ENCODE results near the gene DLG4. TPM values are rescaled to one million over a fixed set of nuclear protein-coding genes. Genes with fewer than 3 reads are reported as not detected.
A peak's percentile ranks its signal among the peaks of the same experiment; 100 is the strongest.

Gene DLG4
- total RNA-seq, 1 donor from 2014 or later = 45.6 TPM

DNA sequence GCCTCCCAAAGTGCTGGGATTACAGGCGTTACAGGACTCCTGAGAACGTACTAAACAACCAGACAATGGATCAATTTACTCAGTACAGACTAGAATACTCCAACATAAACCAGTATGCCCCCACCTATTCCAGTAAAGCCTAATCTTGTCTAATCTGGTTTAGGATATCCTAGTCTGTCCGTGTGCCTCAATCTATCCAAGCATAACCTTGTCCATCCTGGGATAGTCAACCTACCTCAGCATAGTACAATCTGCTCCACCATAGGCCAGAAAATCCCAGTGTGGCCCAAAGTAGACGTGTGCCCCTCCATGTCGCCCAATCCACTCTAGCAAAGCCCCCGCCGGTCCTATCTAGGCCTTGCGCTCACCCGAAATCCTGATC, 14.1 kb upstream of the DLG4 start:
- no peak overlapping the region for H2AFZ ChIP-seq (ENCODE audit: low read depth, low read length)
- no peaks in the 10 kb centered on the region for H3K27me3 ChIP-seq (ENCODE audit: insufficient read depth, low read length)
- H4K20me1 ChIP-seq (ENCODE audit: insufficient read depth, low read length) = peaks cover 62% of the 10 kb centered on the region
- peaks cover 20% of the 10 kb centered on the region for H3K36me3 ChIP-seq (ENCODE audit: insufficient read depth, low read length)
- no peaks in the 10 kb centered on the region for H3K27me3 Mint-ChIP-seq (ENCODE audit: low read depth, unreplicated experiment)
- peaks cover 1% of the 10 kb centered on the region for H3K9me3 Mint-ChIP-seq (ENCODE audit: unreplicated experiment)
- FAIRE-seq (no peak), DNase-seq (ENCODE audit: low read depth) (peak; percentile 35)
- peaks cover 33% of the 10 kb centered on the region for H3K4me1 ChIP-seq (ENCODE audit: insufficient read depth, low read length)
- H3K9me3 ChIP-seq (ENCODE audit: insufficient read depth, low read depth, low read length) = no peaks in the 10 kb centered on the region
- peak overlapping the region; percentile 76 for H3K27ac ChIP-seq (ENCODE audit: low read depth, low read length)
- peak overlapping the region; percentile 92 for H3K9ac ChIP-seq (ENCODE audit: low read length)
- TF ChIP-seq EZH2 (IDR thresholded peaks at IDR 0.05; ENCODE audit: insufficient read depth, low read length) = no peak
- TF ChIP-seq, protein P1, sequence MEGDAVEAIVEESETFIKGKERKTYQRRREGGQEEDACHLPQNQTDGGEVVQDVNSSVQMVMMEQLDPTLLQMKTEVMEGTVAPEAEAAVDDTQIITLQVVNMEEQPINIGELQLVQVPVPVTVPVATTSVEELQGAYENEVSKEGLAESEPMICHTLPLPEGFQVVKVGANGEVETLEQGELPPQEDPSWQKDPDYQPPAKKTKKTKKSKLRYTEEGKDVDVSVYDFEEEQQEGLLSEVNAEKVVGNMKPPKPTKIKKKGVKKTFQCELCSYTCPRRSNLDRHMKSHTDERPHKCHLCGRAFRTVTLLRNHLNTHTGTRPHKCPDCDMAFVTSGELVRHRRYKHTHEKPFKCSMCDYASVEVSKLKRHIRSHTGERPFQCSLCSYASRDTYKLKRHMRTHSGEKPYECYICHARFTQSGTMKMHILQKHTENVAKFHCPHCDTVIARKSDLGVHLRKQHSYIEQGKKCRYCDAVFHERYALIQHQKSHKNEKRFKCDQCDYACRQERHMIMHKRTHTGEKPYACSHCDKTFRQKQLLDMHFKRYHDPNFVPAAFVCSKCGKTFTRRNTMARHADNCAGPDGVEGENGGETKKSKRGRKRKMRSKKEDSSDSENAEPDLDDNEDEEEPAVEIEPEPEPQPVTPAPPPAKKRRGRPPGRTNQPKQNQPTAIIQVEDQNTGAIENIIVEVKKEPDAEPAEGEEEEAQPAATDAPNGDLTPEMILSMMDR (IDR thresholded peaks at IDR 0.05; ENCODE audit: insufficient read depth, low read depth, low read length) = no peak
- peaks cover 23% of the 10 kb centered on the region for H3K36me3 Mint-ChIP-seq (ENCODE audit: low read depth, unreplicated experiment)
- H3K79me2 ChIP-seq (ENCODE audit: insufficient read depth, low read length) = peaks cover 92% of the 10 kb centered on the region
- H3K4me1 Mint-ChIP-seq (ENCODE audit: low read depth, unreplicated experiment) = peaks cover 38% of the 10 kb centered on the region
- H3K4me3 Mint-ChIP-seq (ENCODE audit: unreplicated experiment) = peak overlapping the region; percentile 95
- H3K4me2 ChIP-seq (ENCODE audit: low read length) = peak overlapping the region; percentile 91
- H3K27ac Mint-ChIP-seq (ENCODE audit: unreplicated experiment) = peak overlapping the region; percentile 96
- peak overlapping the region; percentile 79 for H3K4me3 ChIP-seq (ENCODE audit: insufficient read depth, low read depth, low read length)

DNA sequence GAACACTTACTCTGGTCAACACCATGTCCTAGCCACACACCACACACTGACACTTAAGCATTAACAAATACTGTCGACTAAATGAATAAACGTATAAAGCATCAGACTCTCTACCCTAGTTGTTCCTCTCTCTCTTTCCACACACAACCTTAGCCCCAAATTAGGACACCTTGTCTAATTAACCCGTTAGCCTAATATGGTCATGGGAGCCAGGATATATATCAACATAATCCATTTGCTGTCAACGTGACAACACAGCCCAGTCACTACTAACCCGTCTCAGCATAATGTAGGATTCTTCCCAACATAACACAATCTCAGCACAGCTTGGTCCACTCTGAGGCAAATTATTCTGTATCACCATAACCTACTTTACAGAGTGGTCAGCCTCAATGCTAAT, 12.5 kb upstream of the DLG4 start:
- DNase-seq (ENCODE audit: low read depth) = no peak
- Histone ChIP-seq H3K79me2 (ENCODE audit: insufficient read depth, low read length) (peaks cover 85% of the 10 kb centered on the region), H3K27me3 (ENCODE audit: insufficient read depth, low read length) (no peaks in the 10 kb centered on the region), H3K4me1 (ENCODE audit: insufficient read depth, low read length) (peaks cover 28% of the 10 kb centered on the region), H2AFZ (ENCODE audit: low read depth, low read length) (no peak overlapping the region), H3K9me3 (ENCODE audit: insufficient read depth, low read depth, low read length) (no peaks in the 10 kb centered on the region), H3K9ac (ENCODE audit: low read length) (no peak overlapping the region), H3K27ac (ENCODE audit: low read depth, low read length) (no peak overlapping the region), H4K20me1 (ENCODE audit: insufficient read depth, low read length) (peaks cover 72% of the 10 kb centered on the region), H3K4me2 (ENCODE audit: low read length) (peak overlapping the region; percentile 91), H3K4me3 (ENCODE audit: insufficient read depth, low read depth, low read length) (peak overlapping the region; percentile 27), H3K36me3 (ENCODE audit: insufficient read depth, low read length) (peaks cover 22% of the 10 kb centered on the region)
- Mint-ChIP-seq H3K36me3 (ENCODE audit: low read depth, unreplicated experiment) (peaks cover 30% of the 10 kb centered on the region), H3K4me3 (ENCODE audit: unreplicated experiment) (peak overlapping the region; percentile 60), H3K27me3 (ENCODE audit: low read depth, unreplicated experiment) (no peaks in the 10 kb centered on the region), H3K27ac (ENCODE audit: unreplicated experiment) (peak overlapping the region; percentile 56), H3K4me1 (ENCODE audit: low read depth, unreplicated experiment) (peaks cover 41% of the 10 kb centered on the region), H3K9me3 (ENCODE audit: unreplicated experiment) (peaks cover 1% of the 10 kb centered on the region)
- TF ChIP-seq, protein P1 (IDR thresholded peaks at IDR 0.05; ENCODE audit: insufficient read depth, low read depth, low read length) = no peak
- TF ChIP-seq EZH2 (IDR thresholded peaks at IDR 0.05; ENCODE audit: insufficient read depth, low read length) = no peak
- FAIRE-seq = peak; percentile 17

DNA sequence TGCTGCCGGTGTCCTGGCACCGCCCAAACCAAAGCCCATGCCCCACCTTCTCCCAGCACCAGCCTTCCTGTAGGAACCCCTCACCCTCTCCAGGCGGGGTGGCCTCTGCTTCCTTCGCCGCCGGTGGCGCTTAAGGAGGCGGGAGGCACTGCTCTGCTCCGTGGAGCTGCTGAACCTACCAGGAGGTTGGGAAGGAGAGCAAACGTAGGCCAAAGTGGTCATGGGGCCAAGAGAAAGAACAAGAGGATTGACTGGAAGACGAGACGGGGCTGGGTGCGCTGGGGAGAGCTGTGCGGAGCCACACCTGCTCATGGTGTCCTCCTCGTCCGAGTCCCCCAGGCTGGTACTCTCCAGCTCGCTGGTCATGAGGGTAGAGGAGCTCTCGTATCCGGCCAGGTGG, 9.9 kb upstream of the DLG4 start:
- Histone ChIP-seq H3K79me2 (ENCODE audit: insufficient read depth, low read length) (peaks cover 60% of the 10 kb centered on the region), H3K36me3 (ENCODE audit: insufficient read depth, low read length) (peaks cover 3% of the 10 kb centered on the region), H3K27ac (ENCODE audit: low read depth, low read length) (no peak overlapping the region), H2AFZ (ENCODE audit: low read depth, low read length) (no peak overlapping the region), H3K4me2 (ENCODE audit: low read length) (no peak overlapping the region), H3K4me1 (ENCODE audit: insufficient read depth, low read length) (peaks cover 7% of the 10 kb centered on the region), H3K4me3 (ENCODE audit: insufficient read depth, low read depth, low read length) (no peak overlapping the region), H3K27me3 (ENCODE audit: insufficient read depth, low read length) (no peaks in the 10 kb centered on the region), H4K20me1 (ENCODE audit: insufficient read depth, low read length) (peaks cover 60% of the 10 kb centered on the region), H3K9me3 (ENCODE audit: insufficient read depth, low read depth, low read length) (no peaks in the 10 kb centered on the region), H3K9ac (ENCODE audit: low read length) (no peak overlapping the region)
- peaks cover 17% of the 10 kb centered on the region for H3K4me1 Mint-ChIP-seq (ENCODE audit: low read depth, unreplicated experiment)
- no peaks in the 10 kb centered on the region for H3K27me3 Mint-ChIP-seq (ENCODE audit: low read depth, unreplicated experiment)
- peaks cover 1% of the 10 kb centered on the region for H3K9me3 Mint-ChIP-seq (ENCODE audit: unreplicated experiment)
- H3K36me3 Mint-ChIP-seq (ENCODE audit: low read depth, unreplicated experiment) = peaks cover 19% of the 10 kb centered on the region
- no peak overlapping the region for H3K4me3 Mint-ChIP-seq (ENCODE audit: unreplicated experiment)
- TF ChIP-seq EZH2 (IDR thresholded peaks at IDR 0.05; ENCODE audit: insufficient read depth, low read length) = no peak
- TF ChIP-seq, protein P1 (IDR thresholded peaks at IDR 0.05; ENCODE audit: insufficient read depth, low read depth, low read length) = no peak
- DNase-seq (ENCODE audit: low read depth) = no peak
- no peak overlapping the region for H3K27ac Mint-ChIP-seq (ENCODE audit: unreplicated experiment)
- no peak for FAIRE-seq
